DMS153 (cell line): Measurements from ENCODE around the gene NFATC2.
"Not testable (repeated sequence)": the region's sequence is repeated elsewhere in the genome, so short reads cannot be mapped to it uniquely, and the experiment has no call there.

Source experiments
- DNase-seq: peaks from one replicate; lab custom pipeline; 2025; lab: John Stamatoyannopoulos, UW

The NFATC2 gene

GRCh38 chr20:51470499-51470820 is 72.1 kb downstream of the NFATC2 start:
- DNase-seq: no peak

- DNase-seq: peak; percentile 8
These were observed 72.7 kb downstream of the NFATC2 start for GRCh38 chr20:51469578-51470498.

- DNase-seq: no peak
These were observed 73.5 kb downstream of the NFATC2 start for GRCh38 chr20:51469046-51469445.

- DNase-seq: no peak
These were observed 73.9 kb downstream of the NFATC2 start for GRCh38 chr20:51468636-51469035.

GRCh38 chr20:51467956-51468626 is 74.4 kb downstream of the NFATC2 start:
- no peak for DNase-seq

GRCh38 chr20:51463998-51464397 is 78.5 kb downstream of the NFATC2 start:
- no peak for DNase-seq

- DNase-seq: no peak
These were observed 79.0 kb downstream of the NFATC2 start for GRCh38 chr20:51463560-51463959.

GRCh38 chr20:51462566-51463276 is 79.8 kb downstream of the NFATC2 start:
- no peak for DNase-seq

- not testable (repeated sequence) for DNase-seq
These were observed 80.7 kb downstream of the NFATC2 start for GRCh38 chr20:51461846-51462245.

- no peak for DNase-seq
These were observed 81.2 kb downstream of the NFATC2 start for GRCh38 chr20:51461306-51461705.

GRCh38 chr20:51460569-51461265 is 81.8 kb downstream of the NFATC2 start:
- DNase-seq: no peak

GRCh38 chr20:51460163-51460562 is 82.4 kb downstream of the NFATC2 start:
- DNase-seq: no peak

- DNase-seq: no peak
These were observed 83.6 kb downstream of the NFATC2 start for GRCh38 chr20:51458751-51459439.

GRCh38 chr20:51457533-51457932 is 85.0 kb downstream of the NFATC2 start:
- DNase-seq: no peak

- DNase-seq: peak; percentile 58
These were observed 85.7 kb downstream of the NFATC2 start for GRCh38 chr20:51456511-51457509.

- no peak for DNase-seq
These were observed 88.2 kb downstream of the NFATC2 start for GRCh38 chr20:51454250-51454865.

- DNase-seq: no peak
These were observed 89.7 kb downstream of the NFATC2 start for GRCh38 chr20:51452734-51453365.

- no peak for DNase-seq
These were observed 90.4 kb downstream of the NFATC2 start for GRCh38 chr20:51452091-51452613.

- no peak for DNase-seq
These were observed 91.0 kb downstream of the NFATC2 start for GRCh38 chr20:51451484-51451883.
